Natural killer cell (primary cell): ENCODE measurements around the gene CARD11. TPM values are rescaled to one million over a fixed set of nuclear protein-coding genes. Genes with fewer than 3 reads are reported as not detected.
A peak's percentile ranks its signal among the peaks of the same experiment; 100 is the strongest.

Experiments
- ATAC-seq, 3 donors: fragments of 150-1000 bp in 2 of 3; fragments of 200-7000 bp in 1 of 3; cut with Tn5 transposase; 1 replicate in 1 of 3; 2 replicates in 2 of 3; pipeline ENCODE4 v1.10.0; 2021; ENCODE audit warnings: mild to moderate bottlenecking in 2 of 3, moderate library complexity in 2 of 3
- DNase-seq, 2 donors: peaks; one replicate each; pipeline versions ENCODE4 v3.0.0 to v3.0.0-alpha.2; 2013 to 2021; ENCODE audit warnings: mixed read lengths in 1 of 2
- H3K27ac ChIP-seq: one replicate; pipeline ENCODE4 v1.5.1; 2013; ENCODE audit warnings: mild to moderate bottlenecking, low read length
- H3K27me3 ChIP-seq: one replicate; pipeline ENCODE4 v1.6.1; 2013; ENCODE audit warnings: low read length; ENCODE audit not compliant: control insufficient read depth, insufficient read depth
- H3K36me3 ChIP-seq: one replicate; pipeline ENCODE4 v1.6.1; 2013; ENCODE audit warnings: low read length; ENCODE audit not compliant: control insufficient read depth, insufficient read depth
- H3K4me1 ChIP-seq: one replicate; pipeline ENCODE4 v1.6.1; 2013; ENCODE audit warnings: low read length; ENCODE audit not compliant: control insufficient read depth, insufficient read depth
- H3K4me3 ChIP-seq: one replicate; pipeline ENCODE4 v1.5.1; 2013; ENCODE audit warnings: low read length
- H3K9me3 ChIP-seq: one replicate; pipeline ENCODE4 v1.6.1; 2013; ENCODE audit warnings: low read length; ENCODE audit not compliant: control insufficient read depth, insufficient read depth
- H3K27ac Mint-ChIP-seq, 2 donors: one replicate each; pipeline ENCODE4 v1.8.0; 2022; ENCODE audit warnings: mild to moderate bottlenecking in 2 of 2, mixed read lengths in 2 of 2, moderate library complexity in 1 of 2
- H3K27me3 Mint-ChIP-seq, 2 donors: one replicate each; pipeline ENCODE4 v1.8.0; 2022; ENCODE audit warnings: low read depth in 2 of 2, mixed read lengths in 2 of 2
- H3K36me3 Mint-ChIP-seq: one replicate; pipeline ENCODE4 v1.8.0; 2022; ENCODE audit warnings: mixed read lengths
- H3K4me1 Mint-ChIP-seq, 2 donors: one replicate each; pipeline ENCODE4 v1.8.0; 2022; ENCODE audit warnings: mixed read lengths in 2 of 2
- H3K4me3 Mint-ChIP-seq: one replicate; pipeline ENCODE4 v1.8.0; 2022; ENCODE audit warnings: mild to moderate bottlenecking, moderate library complexity, mixed read lengths
- H3K9me3 Mint-ChIP-seq, 2 donors: one replicate each; pipeline ENCODE4 v1.8.0; 2022; ENCODE audit warnings: mixed read lengths in 2 of 2
- CTCF ChIP-seq: fragments of 200-600 bp; IDR thresholded peaks from one replicate; pipeline ENCODE4 v1.8.0; 2022; ENCODE audit warnings: antibody characterized with exemption
- WGBS: methylation state at CpG from one replicate; pipeline ENCODE4 v1.1.7; 2013; ENCODE audit warnings: missing lambda C conversion rate; ENCODE audit not compliant: insufficient coverage; 5-methylcytosine and 5-hydroxymethylcytosine counted together
- intact Hi-C: fragments of 100-400 bp; cut with micrococcal nuclease; formaldehyde crosslinking; loops from one replicate; pipeline ENCODE4 v1.14.2; 2022
- total RNA-seq, 4 donors: library from RNA; stranded (reverse); fragments of 120-200 nt in 1 of 4; gene quantifications; one replicate each; pipeline versions ENCODE4 v1.2.3 to v1.2.4, GENCODE V29; 2013 to 2022

Gene CARD11
- total RNA-seq, 3 donors from 2014 or later (not counting 1 experiment from before 2014, with no cell fraction given) = 196 to 233 (median 199) TPM

GRCh38 chr7:2967253-2967652 lies 76.4 kb downstream of the CARD11 start:
- Mint-ChIP-seq H3K27ac (no peak overlapping the region), H3K36me3 (no peaks in the 10 kb centered on the region), H3K9me3 (no peaks in the 10 kb centered on the region), H3K4me1 (peaks cover 26 to 28% of the 10 kb centered on the region in 2 donors), H3K27me3 (no peaks in the 10 kb centered on the region), H3K4me3 (no peak overlapping the region)
- no peak for TF ChIP-seq CTCF
- H3K9me3 ChIP-seq = peaks cover 11% of the 10 kb centered on the region
- no peaks in the 10 kb centered on the region for H3K27me3 ChIP-seq
- no peak overlapping the region for H3K4me3 ChIP-seq
- DNase-seq = no peak
- WGBS = 98% methylated on average over 7 of the region's 7 CpGs
- peaks cover 16% of the 10 kb centered on the region for H3K4me1 ChIP-seq
- no peak overlapping the region for H3K27ac ChIP-seq
- peaks cover 17% of the 10 kb centered on the region for H3K36me3 ChIP-seq
- intact Hi-C loops = no loop called here
- no peak for ATAC-seq

- Histone ChIP-seq H3K4me3 (no peak overlapping the region), H3K27me3 (no peaks in the 10 kb centered on the region), H3K9me3 (peaks cover 11% of the 10 kb centered on the region), H3K36me3 (peaks cover 17% of the 10 kb centered on the region), H3K4me1 (peaks cover 9% of the 10 kb centered on the region), H3K27ac (no peak overlapping the region)
- Mint-ChIP-seq H3K27me3 (no peaks in the 10 kb centered on the region), H3K4me3 (no peak overlapping the region), H3K36me3 (no peaks in the 10 kb centered on the region), H3K27ac (peak overlapping the region in 1 of 2 donors; percentile 56), H3K4me1 (peaks cover 30 to 31% of the 10 kb centered on the region in 2 donors), H3K9me3 (no peaks in the 10 kb centered on the region)
- intact Hi-C loops = no loop called here
- DNase-seq (no peak), ATAC-seq (no peak)
- no peak for TF ChIP-seq CTCF
- 96% methylated on average over 11 of the region's 11 CpGs for WGBS
These were observed 77.1 kb downstream of the CARD11 start for GRCh38 chr7:2966466-2967078.

GRCh38 chr7:2965745-2966270 lies 77.9 kb downstream of the CARD11 start:
- no peaks in the 10 kb centered on the region for H3K9me3 Mint-ChIP-seq
- Histone ChIP-seq H3K9me3 (peaks cover 11% of the 10 kb centered on the region), H3K27me3 (no peaks in the 10 kb centered on the region), H3K27ac (no peak overlapping the region), H3K36me3 (peaks cover 17% of the 10 kb centered on the region), H3K4me1 (peaks cover 1% of the 10 kb centered on the region), H3K4me3 (no peak overlapping the region)
- peak overlapping the region; percentile 34 to 71 for H3K27ac Mint-ChIP-seq
- no peak for ATAC-seq
- no peak for TF ChIP-seq CTCF
- H3K4me1 Mint-ChIP-seq = peaks cover 32 to 33% of the 10 kb centered on the region in 2 donors
- no peaks in the 10 kb centered on the region for H3K27me3 Mint-ChIP-seq
- DNase-seq = no peak
- H3K36me3 Mint-ChIP-seq = no peaks in the 10 kb centered on the region
- no peak overlapping the region for H3K4me3 Mint-ChIP-seq
- intact Hi-C loops = no loop called here
- 75% methylated on average over 1 of the region's 1 CpG for WGBS

GRCh38 chr7:2965301-2965700 lies 78.4 kb downstream of the CARD11 start:
- Histone ChIP-seq H3K4me3 (no peak overlapping the region), H3K27me3 (no peaks in the 10 kb centered on the region), H3K4me1 (no peaks in the 10 kb centered on the region), H3K9me3 (peaks cover 11% of the 10 kb centered on the region), H3K27ac (no peak overlapping the region), H3K36me3 (peaks cover 17% of the 10 kb centered on the region)
- DNase-seq = no peak
- Mint-ChIP-seq H3K9me3 (no peaks in the 10 kb centered on the region), H3K27me3 (no peaks in the 10 kb centered on the region), H3K4me3 (no peak overlapping the region), H3K27ac (peak overlapping the region; percentile 34 to 71), H3K4me1 (peaks cover 32 to 33% of the 10 kb centered on the region in 2 donors), H3K36me3 (no peaks in the 10 kb centered on the region)
- ATAC-seq = no peak
- 100% methylated on average over 1 of the region's 1 CpG for WGBS
- no peak for TF ChIP-seq CTCF
- intact Hi-C loops = no loop called here
